Left colon (tissue), 2 donors: ENCODE measurements around the gene SRPK2. TPM values are rescaled to one million over a fixed set of nuclear protein-coding genes. Genes with fewer than 3 reads are reported as not detected.
"Not testable (repeated sequence)": the region's sequence is repeated elsewhere in the genome, so short reads cannot be mapped to it uniquely, and the experiment has no call there.

Experiments
- ATAC-seq: fragments of 200-7000 bp; cut with Tn5 transposase; one replicate; pipeline ENCODE4 v1.9.1; 2020; ENCODE audit warnings: mild to moderate bottlenecking, moderate library complexity
- DNase-seq, 2 donors: peaks; one replicate each; pipeline ENCODE4 v3.0.0-alpha.2; 2020
- intact Hi-C, 2 donors: fragments of 100-400 bp; cut with DNase I in 1 of 2; cut with micrococcal nuclease in 1 of 2; formaldehyde crosslinking; loops; one replicate each; pipeline versions ENCODE4 v1.11.2 to v1.14.0; 2022; cut with DNase I, micrococcal nuclease
- long read RNA-seq: library from polyadenylated mRNA; unstranded; transcript quantifications from one replicate; pipeline ENCODE4 v2.0.0, GENCODE V29; 2021
- total RNA-seq, 2 donors: library from RNA; stranded (reverse); fragmentation: NEBNext Ultra II Directional; extraction: Animal tissue kit (Norgen Biotek cat#: 25700); gene quantifications; one replicate each; pipeline ENCODE4 v1.2.1, GENCODE V29; 2021
- donor health status: DM: no; HTN: no; CAD: no.
- donor health status: DM: yes; HTN: yes; CAD: no.

The SRPK2 gene
- total RNA-seq = 10 to 100 TPM; 32.8 to 35.0 TPM
- long read RNA-seq, partial matches to known transcripts = 6 of 16 reads
- long read RNA-seq, other reads (novel, unspliced or antisense) = 10 of 16 reads

GRCh38 chr7:105388356-105389087 is at the start of gene SRPK2:
TSS of gene SRPK2 (minus strand) at chr7:105388921.
- peak; percentile 86 for ATAC-seq
- intact Hi-C loops = no loop called here
- DNase-seq = peak; percentile 75 to 85

- DNase-seq = no peak
- ATAC-seq = no peak
- intact Hi-C loops = loop anchor here in 1 of 2 donors (10.0 kb wide), 1 partner anchor 283 kb away; no protein-coding TSS in a partner anchor
Observed at GRCh38 chr7:105438254-105438653, 49.5 kb upstream of the SRPK2 start.

DNA sequence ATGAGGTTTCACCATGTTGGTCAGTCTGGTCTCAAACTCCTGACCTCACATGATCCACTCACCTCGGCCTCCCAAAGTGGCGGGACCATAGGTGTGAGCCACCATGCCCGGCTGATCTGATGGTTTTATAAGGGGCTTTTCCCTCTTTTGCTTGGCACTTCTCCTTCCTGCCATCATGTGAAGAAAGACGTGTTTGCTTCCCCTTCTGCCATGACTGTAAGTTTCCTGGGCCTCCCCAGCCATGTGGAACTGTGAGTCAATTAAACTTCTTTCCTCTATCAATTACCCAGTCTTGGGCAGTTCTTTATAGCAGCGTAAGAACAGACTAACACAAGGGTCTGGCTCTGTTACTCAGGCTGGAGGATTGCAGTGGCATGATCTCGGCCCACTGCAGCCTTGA is 48.6 kb upstream of the SRPK2 start:
- DNase-seq, ATAC-seq: not testable (repeated sequence)
- intact Hi-C loops = loop anchor here in 1 of 2 donors (10.0 kb wide), 1 partner anchor 283 kb away; no protein-coding TSS in a partner anchor

DNA sequence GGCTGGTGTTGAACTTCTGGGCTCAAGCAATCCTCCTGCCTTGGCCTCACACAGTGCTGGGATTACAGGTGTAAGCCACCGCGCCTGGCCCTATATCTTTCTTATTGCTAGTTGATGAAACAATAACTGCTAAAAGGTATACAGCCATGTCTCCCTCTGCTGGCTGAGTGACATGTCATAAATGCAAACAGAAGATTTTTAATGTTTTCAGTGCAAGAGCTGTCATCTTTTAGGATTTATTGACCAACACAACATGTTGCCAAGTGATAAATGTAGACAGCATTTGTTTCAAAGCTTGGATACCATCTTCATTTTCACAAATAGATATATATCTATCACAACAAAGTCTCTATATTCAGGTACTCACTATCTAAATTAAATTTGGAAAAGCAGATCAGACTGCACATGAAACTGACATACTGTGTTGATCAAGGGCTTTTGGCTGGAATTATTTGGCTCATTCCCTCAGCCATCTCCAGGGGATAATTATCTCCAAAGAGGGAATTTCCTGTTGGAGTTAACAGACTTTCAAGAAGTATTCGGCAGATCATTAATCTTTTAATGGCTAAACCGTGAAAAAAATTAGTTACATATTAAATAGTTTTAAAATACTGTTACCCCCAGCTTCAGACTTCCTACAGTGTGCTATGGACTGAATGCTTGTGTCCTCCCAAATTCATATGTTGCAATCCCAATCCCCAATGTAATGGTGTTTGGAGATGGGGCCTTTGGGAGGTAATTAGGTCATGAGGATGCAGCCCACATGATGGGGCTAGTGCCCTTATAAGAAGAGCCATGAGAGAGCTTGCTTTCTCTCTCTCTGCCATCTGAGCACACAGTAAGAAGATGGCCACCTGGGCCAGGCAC is 41.3 kb upstream of the SRPK2 start:
- peak; percentile 32 to 76 for DNase-seq

GRCh38 chr7:105426606-105427146 is 38.0 kb upstream of the SRPK2 start:
- DNase-seq (no peak), ATAC-seq (no peak)
- intact Hi-C loops = no loop called here

More for the DNA sequence above, 41.3 kb upstream of the SRPK2 start:
- intact Hi-C loops = loop anchor here in 1 of 2 donors (10.0 kb wide), 1 partner anchor 275 kb away; no protein-coding TSS in a partner anchor
- ATAC-seq = peak; percentile 86

GRCh38 chr7:105423987-105424386 is 35.3 kb upstream of the SRPK2 start:
- DNase-seq (no peak), ATAC-seq (no peak)
- intact Hi-C loops = no loop called here

DNA sequence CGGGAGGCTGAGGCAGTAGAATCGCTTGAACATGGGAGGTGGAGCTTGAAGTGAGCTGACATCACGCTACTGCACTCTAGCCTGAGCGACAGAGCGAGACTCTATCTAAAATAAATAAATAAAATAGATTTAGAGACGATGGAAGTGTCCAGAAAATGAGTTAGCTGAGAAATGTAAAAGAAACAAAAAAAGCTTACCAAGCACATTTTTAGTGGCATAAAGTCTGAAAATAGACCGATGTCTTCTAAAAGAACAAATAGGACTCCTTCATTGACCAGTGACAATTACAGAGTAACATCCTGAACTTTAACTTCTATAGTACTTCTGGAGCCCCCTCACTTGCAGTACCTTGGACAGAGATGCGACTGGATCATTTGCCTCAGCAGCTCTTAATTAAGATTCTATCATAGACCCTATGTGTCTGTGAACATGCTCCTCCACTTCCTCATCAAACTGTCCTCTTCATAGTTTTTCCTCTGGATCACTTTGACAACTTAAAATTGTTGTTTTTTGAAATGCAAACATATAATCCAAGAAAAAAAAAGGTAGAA is 25.2 kb upstream of the SRPK2 start:
- DNase-seq (no peak), ATAC-seq (no peak)
- intact Hi-C loops = no loop called here

- intact Hi-C loops, ATAC-seq: not testable (repeated sequence)
Observed at GRCh38 chr7:105410774-105411173, 22.1 kb upstream of the SRPK2 start.

GRCh38 chr7:105409775-105410174 is 21.1 kb upstream of the SRPK2 start:
- intact Hi-C loops, ATAC-seq, DNase-seq: not testable (repeated sequence)

More at GRCh38 chr7:105410774-105411173, 22.1 kb upstream of the SRPK2 start:
- not testable (repeated sequence) for DNase-seq

DNA sequence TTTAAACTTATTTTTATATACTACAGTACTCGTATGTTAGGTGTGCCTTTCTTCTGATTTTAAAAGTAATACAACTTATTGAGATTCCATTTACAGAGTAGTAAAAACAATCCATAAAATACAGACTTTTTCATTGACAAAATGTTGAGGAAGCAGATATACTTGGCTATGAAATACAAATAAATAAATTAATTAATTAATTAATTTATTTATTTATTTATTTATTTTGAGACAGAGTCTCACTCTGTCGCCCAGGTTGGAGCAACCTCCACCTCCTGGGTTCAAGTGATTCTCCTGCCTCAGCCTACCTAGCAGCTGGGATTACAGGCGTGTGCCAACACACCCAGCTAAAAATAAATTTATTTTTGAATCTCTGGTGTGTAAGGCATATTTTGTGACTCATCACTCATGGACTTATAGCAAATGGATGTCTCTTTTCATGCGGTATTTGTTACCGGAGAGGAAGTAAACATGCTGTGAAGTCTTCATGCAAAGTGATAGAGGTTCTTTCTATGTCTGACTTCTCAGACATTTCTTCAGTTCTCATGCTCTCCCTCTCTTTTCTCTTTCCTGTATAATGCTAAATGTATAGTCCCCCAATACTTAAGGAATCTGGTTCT is 20.2 kb upstream of the SRPK2 start:
- ATAC-seq = no peak
- intact Hi-C loops = no loop called here
- no peak for DNase-seq

- intact Hi-C loops = no loop called here
- ATAC-seq (no peak), DNase-seq (no peak)
Observed at GRCh38 chr7:105403128-105403527, 14.4 kb upstream of the SRPK2 start.

DNA sequence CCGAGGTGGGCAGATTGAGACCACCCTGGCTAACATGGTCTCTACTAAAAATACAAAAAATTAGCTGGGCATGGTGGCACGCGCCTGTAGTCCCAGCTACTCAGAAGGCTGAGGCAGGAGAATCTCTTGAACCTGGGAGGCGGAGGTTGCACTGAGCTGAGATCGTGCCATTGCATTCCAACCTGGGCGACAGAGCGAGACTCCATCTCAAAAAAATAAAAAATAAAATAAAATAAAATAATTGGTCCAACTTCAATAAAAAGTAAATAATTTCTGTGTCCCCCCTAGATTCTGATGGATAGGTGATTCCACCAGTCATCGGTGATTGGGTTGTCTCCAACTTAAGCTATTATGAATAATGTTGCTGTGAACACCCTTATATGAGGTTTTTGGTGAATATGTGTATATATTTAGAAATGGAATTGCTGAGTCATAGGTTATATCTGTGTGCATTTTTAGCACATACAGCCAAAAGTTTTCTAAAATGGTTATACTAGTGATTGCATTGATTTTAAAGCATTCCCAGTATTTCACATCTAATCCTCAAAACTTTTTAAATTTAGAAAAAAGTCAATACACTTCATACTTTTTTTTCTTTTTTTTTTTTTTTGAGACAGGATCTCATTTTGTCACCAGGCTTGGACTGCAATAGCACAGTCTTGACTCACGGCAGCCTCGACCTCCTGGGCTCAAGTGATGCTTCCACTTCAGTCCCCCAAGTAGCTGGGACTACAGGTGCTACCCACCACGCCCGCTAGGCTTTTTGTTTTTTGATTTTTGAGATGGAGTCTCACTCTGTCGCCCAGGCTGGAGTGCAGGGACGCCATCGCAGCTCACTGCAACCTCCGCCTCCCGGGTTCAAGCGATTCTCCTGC is 13.7 kb upstream of the SRPK2 start:
- ATAC-seq = no peak
- no peak for DNase-seq
- intact Hi-C loops = no loop called here

- DNase-seq (no peak), ATAC-seq (no peak)
- intact Hi-C loops = no loop called here
Observed at GRCh38 chr7:105399043-105399725, 10.5 kb upstream of the SRPK2 start.

- ATAC-seq (no peak), DNase-seq (no peak)
- intact Hi-C loops = no loop called here
Observed at GRCh38 chr7:105396566-105396965, 7.8 kb upstream of the SRPK2 start.

GRCh38 chr7:105391429-105391828 is 2.7 kb upstream of the SRPK2 start:
- ATAC-seq (no peak), DNase-seq (no peak)
- intact Hi-C loops = no loop called here

DNA sequence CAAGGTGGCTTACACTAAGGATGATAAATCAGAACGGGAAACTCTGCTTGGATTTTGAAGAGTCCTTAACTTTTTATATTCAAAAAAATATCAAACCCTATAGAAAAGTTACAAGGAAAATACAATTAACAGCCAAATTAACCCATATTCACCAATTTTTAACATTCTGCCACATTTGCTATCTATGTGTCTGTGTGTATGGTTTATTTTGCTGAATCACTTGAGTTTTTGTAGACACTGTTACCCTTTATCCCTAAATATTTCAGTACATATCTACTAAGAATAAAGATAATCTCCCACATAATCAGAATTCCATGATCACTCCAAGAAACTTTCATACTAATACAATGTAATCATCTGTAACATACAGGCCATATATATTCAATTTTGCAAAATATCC is 1.2 kb upstream of the SRPK2 start:
- no peak for ATAC-seq
- intact Hi-C loops = no loop called here

DNA sequence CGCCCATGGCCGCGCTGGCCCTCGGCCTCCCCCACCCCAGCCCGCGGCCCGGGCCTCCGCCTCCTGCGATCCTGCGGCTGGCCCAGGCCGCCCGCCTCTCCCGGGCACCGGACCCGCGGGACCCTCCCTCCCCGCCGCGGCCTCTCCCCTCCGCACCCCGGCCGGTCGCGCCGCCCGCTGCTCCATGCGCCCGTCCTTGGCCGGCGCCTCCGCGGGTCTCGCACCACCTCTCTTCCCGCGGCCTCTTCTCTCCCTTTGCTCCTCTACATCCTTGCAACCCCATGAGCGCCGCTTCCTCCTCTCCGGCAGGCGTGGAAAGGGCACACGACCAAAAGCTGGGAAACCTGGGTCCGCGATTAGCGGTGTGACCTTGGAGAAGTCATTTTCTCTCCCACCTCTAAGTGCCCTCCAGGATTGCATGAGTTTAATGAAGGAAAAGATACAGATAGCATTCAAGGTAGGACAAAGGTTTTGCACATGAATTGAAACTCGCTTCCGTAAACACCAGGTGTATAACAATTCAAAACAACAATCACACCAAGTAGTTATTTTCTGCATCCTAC is 448 bp upstream of the SRPK2 start:
- intact Hi-C loops = no loop called here
- DNase-seq (peak; percentile 58 to 63), ATAC-seq (peak; percentile 68)

More for the DNA sequence above, 1.2 kb upstream of the SRPK2 start:
- no peak for DNase-seq
